Endothelial cell (in vitro differentiated cells): Measurements from ENCODE around the gene PRR5. TPM values are rescaled to one million over a fixed set of nuclear protein-coding genes. Genes with fewer than 3 reads are reported as not detected.

Source experiments
- DNase-seq: peaks from one replicate; pipeline ENCODE4 v3.0.0; 2021; ENCODE audit warnings: low spot score
- H3K27ac Mint-ChIP-seq: one replicate; pipeline ENCODE4 v1.8.0; 2021; ENCODE audit warnings: mixed read lengths, inconsistent platforms; ENCODE audit not compliant: unreplicated experiment
- H3K27me3 Mint-ChIP-seq: one replicate; pipeline ENCODE4 v1.8.0; 2021; ENCODE audit warnings: mild to moderate bottlenecking, moderate library complexity, mixed read lengths, inconsistent platforms; ENCODE audit not compliant: unreplicated experiment
- H3K36me3 Mint-ChIP-seq: one replicate; pipeline ENCODE4 v1.8.0; 2021; ENCODE audit warnings: mild to moderate bottlenecking, low read depth, mixed read lengths, inconsistent platforms; ENCODE audit not compliant: unreplicated experiment
- H3K4me1 Mint-ChIP-seq: one replicate; pipeline ENCODE4 v1.8.0; 2021; ENCODE audit warnings: mild to moderate bottlenecking, mixed read lengths, inconsistent platforms; ENCODE audit not compliant: unreplicated experiment
- H3K4me3 Mint-ChIP-seq: one replicate; pipeline ENCODE4 v1.8.0; 2021; ENCODE audit warnings: mild to moderate bottlenecking, mixed read lengths, inconsistent platforms; ENCODE audit not compliant: unreplicated experiment
- H3K9me3 Mint-ChIP-seq: one replicate; pipeline ENCODE4 v1.8.0; 2021; ENCODE audit warnings: mixed read lengths, inconsistent platforms; ENCODE audit not compliant: unreplicated experiment
- total RNA-seq: library from RNA; stranded (reverse); fragmentation: NEBNext Ultra II Directional; extraction: Animal tissue kit (Norgen Biotek cat#: 25700); gene quantifications from one replicate; pipeline ENCODE4 v1.2.1, GENCODE V29; 2021; ENCODE audit not compliant: unreplicated experiment
- TF ChIP-seq, protein P1 (sequence below): fragments of 200-600 bp; sonication (generic); IDR thresholded peaks from one replicate; pipeline ENCODE4 v1.5.0; 2021; ENCODE audit warnings: antibody characterized with exemption; ENCODE audit not compliant: unreplicated experiment

Gene PRR5
- total RNA-seq, 1 donor from 2014 or later: 40.5 TPM

DNA sequence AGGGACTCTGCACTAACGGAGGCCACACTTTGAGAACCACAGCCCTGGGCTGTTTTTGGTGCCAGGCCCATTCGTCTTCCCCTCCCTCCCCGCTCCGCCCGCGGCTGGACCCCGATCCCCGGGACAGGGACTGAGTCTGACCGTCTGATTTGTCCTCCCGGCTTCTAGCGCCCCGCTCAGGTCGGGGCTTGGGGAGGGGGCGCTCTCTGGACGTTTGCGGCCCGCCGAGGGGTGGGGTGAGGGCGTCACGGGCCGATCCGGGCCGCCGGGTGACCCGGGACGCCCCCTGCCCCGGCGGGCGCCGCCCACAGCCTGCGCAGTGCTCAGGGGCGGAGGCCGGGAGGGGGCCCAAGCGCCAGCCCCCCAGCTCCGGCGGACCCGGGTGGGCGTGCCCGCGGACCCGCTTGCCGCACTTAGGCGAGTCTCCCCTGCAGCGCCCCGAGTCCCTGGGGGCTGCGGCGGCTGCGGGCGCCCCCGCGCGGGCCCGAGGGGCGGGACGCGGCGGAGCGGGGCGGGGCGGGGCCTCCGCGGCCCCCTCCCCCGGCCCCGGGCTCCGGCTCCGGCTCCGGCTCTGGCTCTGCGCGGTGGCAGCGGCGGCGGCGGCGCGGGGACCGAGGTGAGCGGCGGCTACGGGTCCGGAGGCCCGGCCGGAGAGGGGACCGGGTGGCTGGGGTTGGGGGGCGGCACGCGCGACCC is 33.7 kb upstream of the PRR5 start:
- TF ChIP-seq, protein P1, sequence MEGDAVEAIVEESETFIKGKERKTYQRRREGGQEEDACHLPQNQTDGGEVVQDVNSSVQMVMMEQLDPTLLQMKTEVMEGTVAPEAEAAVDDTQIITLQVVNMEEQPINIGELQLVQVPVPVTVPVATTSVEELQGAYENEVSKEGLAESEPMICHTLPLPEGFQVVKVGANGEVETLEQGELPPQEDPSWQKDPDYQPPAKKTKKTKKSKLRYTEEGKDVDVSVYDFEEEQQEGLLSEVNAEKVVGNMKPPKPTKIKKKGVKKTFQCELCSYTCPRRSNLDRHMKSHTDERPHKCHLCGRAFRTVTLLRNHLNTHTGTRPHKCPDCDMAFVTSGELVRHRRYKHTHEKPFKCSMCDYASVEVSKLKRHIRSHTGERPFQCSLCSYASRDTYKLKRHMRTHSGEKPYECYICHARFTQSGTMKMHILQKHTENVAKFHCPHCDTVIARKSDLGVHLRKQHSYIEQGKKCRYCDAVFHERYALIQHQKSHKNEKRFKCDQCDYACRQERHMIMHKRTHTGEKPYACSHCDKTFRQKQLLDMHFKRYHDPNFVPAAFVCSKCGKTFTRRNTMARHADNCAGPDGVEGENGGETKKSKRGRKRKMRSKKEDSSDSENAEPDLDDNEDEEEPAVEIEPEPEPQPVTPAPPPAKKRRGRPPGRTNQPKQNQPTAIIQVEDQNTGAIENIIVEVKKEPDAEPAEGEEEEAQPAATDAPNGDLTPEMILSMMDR: no peak
- DNase-seq: peak; percentile 61
- Mint-ChIP-seq H3K36me3 (peaks cover 4% of the 10 kb centered on the region), H3K27ac (no peak overlapping the region), H3K9me3 (no peaks in the 10 kb centered on the region), H3K4me3 (peak overlapping the region; percentile 85), H3K4me1 (peaks cover 17% of the 10 kb centered on the region), H3K27me3 (peaks cover 7% of the 10 kb centered on the region)

DNA sequence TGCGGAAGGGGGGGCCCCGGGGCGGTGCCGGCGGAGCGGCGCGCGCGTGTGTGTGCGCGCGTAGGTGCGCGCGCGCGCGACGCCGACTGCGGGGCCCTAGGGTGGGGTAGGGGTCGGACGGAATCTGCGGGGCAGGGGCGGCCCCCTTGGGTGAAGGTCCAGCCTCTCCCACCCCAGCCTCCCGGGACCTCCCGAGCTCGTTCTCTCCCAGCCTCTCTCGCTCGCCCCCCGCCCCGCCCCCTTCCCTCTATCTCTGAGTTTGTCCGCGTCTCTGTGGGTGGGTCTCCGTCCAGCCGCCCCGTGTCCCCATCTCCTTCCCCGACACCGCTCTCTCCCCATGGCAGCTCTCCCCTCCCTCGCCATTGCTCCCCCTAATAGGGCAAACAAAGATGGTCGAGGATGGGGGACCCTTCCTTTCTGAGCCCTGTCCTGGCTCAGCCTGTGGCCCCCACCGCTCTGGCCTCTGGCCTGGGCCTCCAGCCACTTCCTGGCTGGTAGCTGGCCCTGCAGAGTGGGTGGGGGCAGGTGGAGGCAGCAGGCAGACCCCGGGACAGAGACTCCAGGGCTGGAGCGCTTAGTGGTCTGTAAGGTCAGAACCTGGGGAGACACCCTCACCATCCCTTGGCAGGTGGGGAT is 33.0 kb upstream of the PRR5 start:
- Mint-ChIP-seq H3K36me3 (peaks cover 4% of the 10 kb centered on the region), H3K4me3 (peak overlapping the region; percentile 86), H3K4me1 (peaks cover 17% of the 10 kb centered on the region), H3K9me3 (no peaks in the 10 kb centered on the region), H3K27me3 (peaks cover 7% of the 10 kb centered on the region), H3K27ac (no peak overlapping the region)
- TF ChIP-seq, protein P1: no peak
- DNase-seq: no peak

DNA sequence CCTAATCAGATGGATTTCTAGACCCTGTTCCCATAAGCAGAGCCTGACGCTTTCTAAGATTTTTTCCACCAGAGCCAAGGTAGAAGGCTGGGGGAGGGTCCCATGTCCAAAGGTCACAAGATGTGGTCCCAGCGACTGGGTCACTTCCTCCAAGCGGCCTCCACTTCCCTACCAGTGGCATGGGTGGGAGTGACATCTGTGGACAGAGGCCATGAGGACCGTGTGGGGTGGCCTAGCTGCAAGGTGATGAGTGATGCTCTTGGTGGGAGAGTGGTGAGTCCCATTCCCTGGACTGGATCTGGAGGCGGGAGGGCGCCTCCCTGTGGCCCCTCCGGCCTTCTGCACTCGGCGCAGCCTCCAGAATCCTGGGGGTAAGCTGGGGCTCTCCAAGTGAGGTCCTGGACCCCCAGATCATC is 32.4 kb upstream of the PRR5 start:
- Mint-ChIP-seq H3K4me3 (peak overlapping the region; percentile 86), H3K27ac (no peak overlapping the region), H3K36me3 (peaks cover 4% of the 10 kb centered on the region), H3K27me3 (peaks cover 7% of the 10 kb centered on the region), H3K9me3 (no peaks in the 10 kb centered on the region), H3K4me1 (peaks cover 17% of the 10 kb centered on the region)
- TF ChIP-seq, protein P1: peak; percentile 48
- peak; percentile 54 for DNase-seq

DNA sequence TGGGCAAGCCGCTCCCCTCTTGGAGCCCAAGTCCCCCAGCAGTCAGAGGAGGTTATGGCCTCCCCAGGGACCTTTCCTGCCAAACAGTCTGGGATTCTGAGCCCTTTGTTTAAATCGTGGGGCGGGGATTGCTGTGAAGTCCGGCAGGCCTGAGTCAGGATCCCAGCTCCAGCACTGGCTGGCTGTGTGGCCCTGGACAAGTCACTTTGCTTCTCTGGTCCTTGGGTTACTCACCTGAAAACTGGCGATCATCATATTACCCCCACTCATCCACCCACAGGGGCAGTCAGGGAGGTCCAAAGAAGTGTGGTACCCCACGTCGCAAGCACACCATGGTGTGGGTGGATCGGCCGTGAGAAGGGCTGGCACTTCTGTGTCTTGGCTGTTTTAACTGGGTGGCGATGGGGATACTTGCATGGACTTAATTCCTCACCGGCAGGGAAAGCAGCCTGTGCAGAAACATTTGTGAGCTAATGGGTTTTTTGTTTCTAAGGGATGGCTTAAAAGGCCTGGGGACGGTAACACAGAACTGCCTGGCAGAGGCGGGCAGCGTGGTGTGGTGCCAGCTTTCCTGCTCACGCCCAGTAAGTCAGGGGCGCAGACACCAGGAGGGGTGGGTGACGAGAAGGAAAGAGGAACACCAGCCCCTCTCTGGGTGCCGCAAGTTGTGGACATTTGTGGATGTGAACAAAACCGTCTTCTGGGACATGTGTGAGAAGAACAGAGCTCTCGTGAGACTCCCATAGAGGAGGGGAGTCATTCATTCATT is 31.6 kb upstream of the PRR5 start:
- no peak overlapping the region for H3K27ac Mint-ChIP-seq
- no peak for DNase-seq
- no peaks in the 10 kb centered on the region for H3K9me3 Mint-ChIP-seq
- TF ChIP-seq, protein P1: no peak
- peaks cover 4% of the 10 kb centered on the region for H3K36me3 Mint-ChIP-seq
- peaks cover 5% of the 10 kb centered on the region for H3K27me3 Mint-ChIP-seq
- H3K4me3 Mint-ChIP-seq: peak overlapping the region; percentile 86
- H3K4me1 Mint-ChIP-seq: peaks cover 11% of the 10 kb centered on the region
